PC-9 (cell line): Measurements from ENCODE around the gene ZNF652.

Experiments
- CTCF ChIP-seq: fragments of 200-600 bp; sonication (generic); conservative IDR thresholded peaks from 2 replicates; pipeline ENCODE4 v1.6.1; 2017; ENCODE audit warnings: mixed run types, antibody characterized with exemption, mild to moderate bottlenecking, moderate library complexity
- EZH2 ChIP-seq: fragments of 200-600 bp; sonication (generic); IDR thresholded peaks from 2 replicates; pipeline ENCODE4 v1.8.0; 2017; ENCODE audit warnings: antibody characterized with exemption, low read depth

DNA sequence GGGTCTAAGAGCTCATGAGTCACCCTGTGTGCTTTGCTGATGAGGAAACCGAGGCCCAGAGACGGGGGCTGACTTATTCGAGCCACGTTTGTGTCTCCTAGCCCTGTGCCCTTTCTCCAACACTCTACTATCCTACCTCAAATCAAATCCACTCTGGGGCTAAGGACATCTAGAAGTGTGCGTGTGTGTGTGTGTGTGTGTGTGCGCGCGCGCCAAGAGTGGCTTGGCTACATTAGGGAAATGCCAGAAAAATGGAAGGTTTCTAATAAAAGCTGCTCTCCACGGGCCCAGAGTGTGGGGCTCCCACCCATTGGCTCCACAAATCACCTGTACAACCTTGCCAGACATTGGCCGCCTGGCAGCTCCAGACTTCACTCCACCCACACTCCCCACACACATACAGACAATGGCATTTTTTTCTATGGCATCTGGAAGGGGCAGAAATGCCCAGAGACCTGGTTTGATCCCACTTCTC, 101.2 kb downstream of the ZNF652 start:
- TF ChIP-seq CTCF (no peak), EZH2 (no peak)
